ENCODE results near the gene SSR3.

DNA sequence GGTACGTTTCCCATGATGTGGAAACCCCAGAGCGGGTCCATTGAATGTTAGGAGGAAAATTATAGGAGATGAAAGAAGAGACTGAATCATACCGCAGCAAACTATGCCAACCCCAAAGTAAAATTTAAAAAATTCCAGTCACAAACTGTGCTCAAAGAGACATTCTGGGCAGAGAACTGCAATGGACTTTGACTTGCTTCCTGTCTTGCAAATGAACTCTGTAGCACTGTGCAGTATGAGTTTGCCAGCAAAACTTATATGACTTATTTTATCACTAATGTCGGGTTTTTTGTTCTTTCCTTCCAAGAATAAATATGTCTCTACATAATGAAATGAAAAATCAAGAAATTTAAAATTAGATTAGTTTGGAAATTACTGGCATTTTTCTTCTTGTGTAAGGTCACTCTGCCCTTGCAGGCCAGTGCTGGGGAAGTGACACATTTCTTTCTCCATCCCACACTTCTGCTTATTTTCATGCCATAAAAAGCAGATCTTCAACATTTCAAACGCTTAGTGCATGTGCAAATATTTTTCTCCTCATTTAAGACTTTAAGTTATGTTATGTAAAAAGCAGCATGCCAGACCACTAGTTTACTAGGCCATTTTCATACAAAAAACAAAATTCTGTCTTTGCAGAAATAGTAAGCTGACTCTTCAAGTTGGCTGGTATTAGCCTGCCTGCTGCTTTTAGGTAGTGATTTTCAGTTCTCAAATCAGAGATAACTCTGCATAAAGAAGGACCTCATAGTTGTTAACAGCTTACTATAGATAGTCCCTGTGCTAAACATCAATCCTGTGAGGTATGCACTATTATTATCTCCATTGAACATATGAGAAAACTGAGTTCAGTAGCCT lies 32.2 kb upstream of the SSR3 start:
- TF ChIP-seq, protein P1, sequence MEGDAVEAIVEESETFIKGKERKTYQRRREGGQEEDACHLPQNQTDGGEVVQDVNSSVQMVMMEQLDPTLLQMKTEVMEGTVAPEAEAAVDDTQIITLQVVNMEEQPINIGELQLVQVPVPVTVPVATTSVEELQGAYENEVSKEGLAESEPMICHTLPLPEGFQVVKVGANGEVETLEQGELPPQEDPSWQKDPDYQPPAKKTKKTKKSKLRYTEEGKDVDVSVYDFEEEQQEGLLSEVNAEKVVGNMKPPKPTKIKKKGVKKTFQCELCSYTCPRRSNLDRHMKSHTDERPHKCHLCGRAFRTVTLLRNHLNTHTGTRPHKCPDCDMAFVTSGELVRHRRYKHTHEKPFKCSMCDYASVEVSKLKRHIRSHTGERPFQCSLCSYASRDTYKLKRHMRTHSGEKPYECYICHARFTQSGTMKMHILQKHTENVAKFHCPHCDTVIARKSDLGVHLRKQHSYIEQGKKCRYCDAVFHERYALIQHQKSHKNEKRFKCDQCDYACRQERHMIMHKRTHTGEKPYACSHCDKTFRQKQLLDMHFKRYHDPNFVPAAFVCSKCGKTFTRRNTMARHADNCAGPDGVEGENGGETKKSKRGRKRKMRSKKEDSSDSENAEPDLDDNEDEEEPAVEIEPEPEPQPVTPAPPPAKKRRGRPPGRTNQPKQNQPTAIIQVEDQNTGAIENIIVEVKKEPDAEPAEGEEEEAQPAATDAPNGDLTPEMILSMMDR (conservative IDR thresholded peaks at IDR 0.05; ENCODE audit: low read length): no peak
- no peak for TF ChIP-seq EZH2phosphoT487 (IDR thresholded peaks at IDR 0.05; ENCODE audit: borderline replicate concordance, low read depth, low read length)

Measured in OCI-LY7 (cell line).